Neural cell (in vitro differentiated cells): ENCODE data around the gene MEGF11.

Source experiments
- EP300 ChIP-seq: fragments of 450-650 bp; conservative IDR thresholded peaks from 2 replicates; pipeline ENCODE4 v1.6.1; 2014; ENCODE audit warnings: antibody characterized with exemption, mild to moderate bottlenecking, moderate library complexity; ENCODE audit not compliant: poor library complexity, severe bottlenecking
- EZH2 ChIP-seq: fragments of 200-600, 300-800 bp; shearing (Covaris generic), sonication (generic); IDR thresholded peaks from 2 replicates; pipeline ENCODE4 v1.6.1; 2014; ENCODE audit warnings: antibody characterized with exemption, low read length, borderline replicate concordance, mild to moderate bottlenecking; ENCODE audit not compliant: insufficient read depth, poor library complexity, severe bottlenecking
- MXI1 ChIP-seq: fragments of 450-650 bp; conservative IDR thresholded peaks from 2 replicates; pipeline ENCODE4 v1.6.1; 2014; ENCODE audit warnings: antibody characterized with exemption, mild to moderate bottlenecking; ENCODE audit not compliant: poor library complexity, severe bottlenecking
- RAD21 ChIP-seq: fragments of 450-650 bp; conservative IDR thresholded peaks from 2 replicates; pipeline ENCODE4 v1.6.1; 2014; ENCODE audit warnings: antibody characterized with exemption, mild to moderate bottlenecking, moderate library complexity
- REST ChIP-seq: IDR thresholded peaks from 2 replicates; pipeline ENCODE4 v1.6.1; 2012; ENCODE audit warnings: borderline replicate concordance
- SMC3 ChIP-seq: fragments of 450-650 bp; conservative IDR thresholded peaks from 2 replicates; pipeline ENCODE4 v1.6.1; 2014; ENCODE audit warnings: antibody characterized with exemption, mild to moderate bottlenecking, moderate library complexity; ENCODE audit not compliant: poor library complexity
- TAF1 ChIP-seq: IDR thresholded peaks from 2 replicates; pipeline ENCODE4 v1.6.1; 2012; ENCODE audit warnings: low read depth
- TF ChIP-seq, protein P1 (sequence below): fragments of 450-650 bp; IDR thresholded peaks from 2 replicates; pipeline ENCODE4 v1.5.1; 2014; ENCODE audit warnings: antibody characterized with exemption, mild to moderate bottlenecking, moderate library complexity; ENCODE audit not compliant: poor library complexity, severe bottlenecking

DNA sequence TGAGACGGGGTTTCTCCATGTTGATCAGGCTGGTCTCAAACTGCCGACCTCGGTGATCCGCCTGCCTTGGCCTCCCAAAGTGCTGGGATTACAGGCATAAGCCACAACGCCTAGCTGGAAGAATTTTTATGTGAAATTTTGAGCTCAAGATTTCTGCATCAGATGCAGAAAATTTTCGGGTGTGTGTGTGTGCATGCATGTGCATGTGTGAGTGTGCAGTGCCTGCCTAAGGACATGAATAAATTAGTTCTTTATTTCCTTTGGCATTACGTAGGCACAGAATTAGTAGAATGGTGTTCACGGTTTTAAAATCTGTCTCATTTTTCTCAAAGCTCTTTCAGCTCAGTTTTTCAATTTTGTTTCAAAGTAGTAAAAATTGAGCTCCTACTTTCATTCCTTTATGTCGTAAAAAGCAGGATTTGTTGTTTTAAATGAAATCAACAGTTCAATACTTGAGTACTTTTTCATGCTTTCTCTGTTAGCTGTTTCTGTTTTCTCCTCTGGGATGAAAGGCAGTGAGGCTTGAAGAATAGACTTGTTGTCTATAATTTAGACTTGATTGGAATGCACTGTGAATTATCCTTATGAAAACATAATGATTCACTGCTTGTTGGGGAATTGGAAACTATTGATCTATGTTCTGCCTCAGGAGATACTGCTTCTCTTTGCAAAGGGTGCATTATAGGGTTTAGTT, 407.6 kb downstream of the MEGF11 start:
- TF ChIP-seq, protein P1, sequence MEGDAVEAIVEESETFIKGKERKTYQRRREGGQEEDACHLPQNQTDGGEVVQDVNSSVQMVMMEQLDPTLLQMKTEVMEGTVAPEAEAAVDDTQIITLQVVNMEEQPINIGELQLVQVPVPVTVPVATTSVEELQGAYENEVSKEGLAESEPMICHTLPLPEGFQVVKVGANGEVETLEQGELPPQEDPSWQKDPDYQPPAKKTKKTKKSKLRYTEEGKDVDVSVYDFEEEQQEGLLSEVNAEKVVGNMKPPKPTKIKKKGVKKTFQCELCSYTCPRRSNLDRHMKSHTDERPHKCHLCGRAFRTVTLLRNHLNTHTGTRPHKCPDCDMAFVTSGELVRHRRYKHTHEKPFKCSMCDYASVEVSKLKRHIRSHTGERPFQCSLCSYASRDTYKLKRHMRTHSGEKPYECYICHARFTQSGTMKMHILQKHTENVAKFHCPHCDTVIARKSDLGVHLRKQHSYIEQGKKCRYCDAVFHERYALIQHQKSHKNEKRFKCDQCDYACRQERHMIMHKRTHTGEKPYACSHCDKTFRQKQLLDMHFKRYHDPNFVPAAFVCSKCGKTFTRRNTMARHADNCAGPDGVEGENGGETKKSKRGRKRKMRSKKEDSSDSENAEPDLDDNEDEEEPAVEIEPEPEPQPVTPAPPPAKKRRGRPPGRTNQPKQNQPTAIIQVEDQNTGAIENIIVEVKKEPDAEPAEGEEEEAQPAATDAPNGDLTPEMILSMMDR: no peak
- TF ChIP-seq EZH2 (no peak), REST (no peak), MXI1 (no peak), SMC3 (no peak), EP300 (no peak), TAF1 (no peak), RAD21 (no peak)
